ENCODE data around the gene ASB4. TPM values are rescaled to one million over a fixed set of nuclear protein-coding genes. Genes with fewer than 3 reads are reported as not detected.
A peak's percentile ranks its signal among the peaks of the same experiment; 100 is the strongest.

ASB4 gene
- total RNA-seq, 2 donors from 2014 or later = 0.14 TPM; not detected in 1

GRCh38 chr7:95583834-95584621, 98.3 kb downstream of the ASB4 start:
- no peak for TF ChIP-seq CTCF (IDR thresholded peaks at IDR 0.05)
- H3K9me3 ChIP-seq = no peaks in the 10 kb centered on the region
- H3K4me3 ChIP-seq = no peak overlapping the region
- H3K27me3 ChIP-seq (replicated peaks; ENCODE audit: insufficient read depth) = no peaks in the 10 kb centered on the region
- H3K27ac ChIP-seq = no peak overlapping the region
- DNase-seq (ENCODE audit: low spot score) (no peak), ATAC-seq (ENCODE audit: insufficient number of reproducible peaks, low FRiP score, low read depth) (no peak)
- peaks cover 43% of the 10 kb centered on the region for H3K36me3 ChIP-seq
- H3K4me1 ChIP-seq (ENCODE audit: control insufficient read depth in 1 of 2, low read depth in 2 of 2) = peaks cover 11 to 27% of the 10 kb centered on the region in 2 donors

- Histone ChIP-seq H3K4me3 (no peak overlapping the region), H3K36me3 (peaks cover 52% of the 10 kb centered on the region), H3K4me1 (ENCODE audit: control insufficient read depth in 1 of 2, low read depth in 2 of 2) (peaks cover 17 to 35% of the 10 kb centered on the region in 2 donors), H3K9me3 (no peaks in the 10 kb centered on the region), H3K27me3 (replicated peaks; ENCODE audit: insufficient read depth) (no peaks in the 10 kb centered on the region), H3K27ac (no peak overlapping the region)
- ATAC-seq (ENCODE audit: insufficient number of reproducible peaks, low FRiP score, low read depth) = no peak
- no peak for DNase-seq (ENCODE audit: low spot score)
- TF ChIP-seq CTCF (IDR thresholded peaks at IDR 0.05) = no peak
Measured at GRCh38 chr7:95584769-95585425, 99.2 kb downstream of the ASB4 start.

GRCh38 chr7:95585426-95585789, 99.7 kb downstream of the ASB4 start:
- no peaks in the 10 kb centered on the region for H3K9me3 ChIP-seq
- no peak overlapping the region for H3K27ac ChIP-seq
- ATAC-seq (ENCODE audit: insufficient number of reproducible peaks, low FRiP score, low read depth) (no peak), DNase-seq (ENCODE audit: low spot score) (no peak)
- H3K36me3 ChIP-seq = peaks cover 53% of the 10 kb centered on the region
- no peak for TF ChIP-seq CTCF (IDR thresholded peaks at IDR 0.05)
- no peaks in the 10 kb centered on the region for H3K27me3 ChIP-seq (replicated peaks; ENCODE audit: insufficient read depth)
- no peak overlapping the region for H3K4me3 ChIP-seq
- peaks cover 20 to 37% of the 10 kb centered on the region in 2 donors for H3K4me1 ChIP-seq (ENCODE audit: control insufficient read depth in 1 of 2, low read depth in 2 of 2)

- no peak for TF ChIP-seq CTCF (IDR thresholded peaks at IDR 0.05)
- peaks cover 63% of the 10 kb centered on the region for H3K36me3 ChIP-seq
- no peaks in the 10 kb centered on the region for H3K9me3 ChIP-seq
- H3K4me3 ChIP-seq = no peak overlapping the region
- ATAC-seq (ENCODE audit: insufficient number of reproducible peaks, low FRiP score, low read depth) = no peak
- H3K4me1 ChIP-seq (ENCODE audit: control insufficient read depth in 1 of 2, low read depth in 2 of 2) = peaks cover 28 to 51% of the 10 kb centered on the region in 2 donors
- DNase-seq (ENCODE audit: low spot score) = no peak
- no peak overlapping the region for H3K27ac ChIP-seq
- no peaks in the 10 kb centered on the region for H3K27me3 ChIP-seq (replicated peaks; ENCODE audit: insufficient read depth)
Measured at GRCh38 chr7:95586951-95587301, 101.2 kb downstream of the ASB4 start.

- H3K4me3 ChIP-seq = no peak overlapping the region
- no peaks in the 10 kb centered on the region for H3K9me3 ChIP-seq
- ATAC-seq (ENCODE audit: insufficient number of reproducible peaks, low FRiP score, low read depth) = no peak
- peaks cover 72% of the 10 kb centered on the region for H3K36me3 ChIP-seq
- peaks cover 28 to 51% of the 10 kb centered on the region in 2 donors for H3K4me1 ChIP-seq (ENCODE audit: control insufficient read depth in 1 of 2, low read depth in 2 of 2)
- H3K27ac ChIP-seq = peak overlapping the region in 1 of 2 donors; percentile 20
- no peak for TF ChIP-seq CTCF (IDR thresholded peaks at IDR 0.05)
- no peaks in the 10 kb centered on the region for H3K27me3 ChIP-seq (replicated peaks; ENCODE audit: insufficient read depth)
- DNase-seq (ENCODE audit: low spot score) = no peak
Measured at GRCh38 chr7:95589031-95589430, 103.3 kb downstream of the ASB4 start.
